CD4-positive, alpha-beta T cell (primary cell): ENCODE measurements around the gene COL15A1. TPM values are rescaled to one million over a fixed set of nuclear protein-coding genes. Genes with fewer than 3 reads are reported as not detected.
A peak's percentile ranks its signal among the peaks of the same experiment; 100 is the strongest.

Experiments
- ATAC-seq: fragments of 200-7000 bp; cut with Tn5 transposase; one replicate; pipeline ENCODE4 v1.10.0; 2022; ENCODE audit warnings: mild to moderate bottlenecking; ENCODE audit not compliant: poor library complexity
- CTCF ChIA-PET: fragments of 350-600 bp; sonication (Branson Sonifier 250); formaldehyde crosslinking; loops from one replicate; lab custom pipeline; 2021; ENCODE audit warnings: antibody characterized with exemption, inconsistent platforms; lab: Charles Lee
- POLR2A ChIA-PET: fragments of 350-600 bp; sonication (Branson Sonifier 250); formaldehyde crosslinking; loops from one replicate; lab custom pipeline; 2021; ENCODE audit warnings: antibody characterized with exemption, inconsistent platforms; lab: Charles Lee
- DNase-seq, 14 experiments: peaks; one replicate each; pipeline ENCODE4 v3.0.0-alpha.2; 2013 to 2020; ENCODE audit warnings: mixed read lengths in 2 of 14
- H3K27ac ChIP-seq, 2 donors: one replicate each; pipeline versions ENCODE4 v1.5.1 to v1.7.0; 2013; ENCODE audit warnings: low read length in 2 of 2, low read depth in 1 of 2, mild to moderate bottlenecking in 1 of 2
- H3K27me3 ChIP-seq, 2 experiments: 1 replicate in 1 of 2; 2 replicates in 1 of 2; pipeline versions ENCODE4 v1.6.1 to v1.7.0; 2013; ENCODE audit warnings: low read length in 2 of 2, control low read depth in 1 of 2, mild to moderate bottlenecking in 1 of 2, moderate library complexity in 1 of 2; ENCODE audit not compliant: insufficient read depth in 2 of 2, control insufficient read depth in 1 of 2
- H3K36me3 ChIP-seq: one replicate; pipeline ENCODE4 v1.6.1; 2013; ENCODE audit warnings: low read length, control low read depth; ENCODE audit not compliant: insufficient read depth
- H3K4me1 ChIP-seq: one replicate; pipeline ENCODE4 v1.6.1; 2013; ENCODE audit warnings: low read length, control low read depth; ENCODE audit not compliant: insufficient read depth
- H3K4me3 ChIP-seq: one replicate; pipeline ENCODE4 v1.5.1; 2013; ENCODE audit warnings: mild to moderate bottlenecking, low read length, moderate library complexity
- H3K9me3 ChIP-seq, 2 experiments: 1 replicate in 1 of 2; 2 replicates in 1 of 2; pipeline versions ENCODE4 v1.6.1 to v1.7.0; 2013; ENCODE audit warnings: low read length in 2 of 2, mild to moderate bottlenecking in 2 of 2, control low read depth in 1 of 2, moderate library complexity in 1 of 2; ENCODE audit not compliant: control insufficient read depth in 1 of 2, insufficient read depth in 1 of 2
- H3K27ac Mint-ChIP-seq: one replicate; pipeline ENCODE4 v1.8.0; 2020; ENCODE audit warnings: mixed read lengths
- H3K27me3 Mint-ChIP-seq: one replicate; pipeline ENCODE4 v1.8.0; 2021; ENCODE audit warnings: mixed read lengths
- H3K36me3 Mint-ChIP-seq: one replicate; pipeline ENCODE4 v1.8.0; 2021; ENCODE audit warnings: low read depth, mixed read lengths
- H3K4me1 Mint-ChIP-seq: one replicate; pipeline ENCODE4 v1.8.0; 2021; ENCODE audit warnings: low read depth, mixed read lengths
- H3K4me3 Mint-ChIP-seq: one replicate; pipeline ENCODE4 v1.8.0; 2020; ENCODE audit warnings: mild to moderate bottlenecking, mixed read lengths
- H3K9me3 Mint-ChIP-seq: one replicate; pipeline ENCODE4 v1.8.0; 2020; ENCODE audit warnings: mixed read lengths
- CTCF ChIP-seq: fragments of 200-600 bp; IDR thresholded peaks from one replicate; pipeline ENCODE4 v1.8.0; 2022; ENCODE audit warnings: antibody characterized with exemption, mild to moderate bottlenecking
- intact Hi-C, 2 experiments: fragments of 100-400 bp; cut with DNase I in 1 of 2; cut with micrococcal nuclease in 1 of 2; formaldehyde crosslinking; loops; one replicate each; pipeline versions ENCODE4 v1.15.1 to v1.9.0; 2023 to 2025; cut with DNase I, micrococcal nuclease
- total RNA-seq, 174 experiments: library from RNA in 2 of 174; stranded (reverse) in 2 of 174; gene quantifications; one replicate each; pipeline ENCODE4 v1.2.3 and lab custom pipeline; 2021 to 2026

The COL15A1 gene
- total RNA-seq, 2 experiments from 2014 or later: not detected

DNA sequence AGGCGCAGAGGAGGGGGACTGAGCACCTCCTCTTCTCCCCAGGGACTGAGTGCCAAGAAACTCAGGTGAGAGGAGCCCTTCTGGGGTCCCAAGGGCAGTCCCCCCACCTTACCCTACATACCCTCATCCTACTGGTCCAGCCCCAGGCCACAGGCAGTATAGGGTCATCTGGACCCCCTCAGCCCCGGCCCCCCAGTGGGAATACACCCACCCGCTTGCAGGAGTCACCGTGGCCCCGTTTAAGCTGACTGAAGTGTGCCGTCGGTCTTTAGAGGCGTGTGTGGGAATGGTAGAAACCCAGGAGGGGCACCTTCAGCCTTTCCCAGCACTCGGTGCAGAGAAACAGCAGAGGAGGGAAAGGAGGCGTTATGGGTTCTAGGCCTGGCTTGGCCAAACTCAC is 30.8 kb downstream of the COL15A1 start:
- intact Hi-C loops: loop anchor here (2.0 to 10.0 kb wide), 3 partner anchors 26 to 1620 kb away; no protein-coding TSS in a partner anchor
- POLR2A ChIA-PET: interaction anchor here (1.0 kb wide), 1 partner anchor 130 kb away, joined by 5 read pairs; the partner anchor contains the start of gene TGFBR1
- no peak overlapping the region for H3K4me3 ChIP-seq
- TF ChIP-seq CTCF: no peak
- H3K27me3 ChIP-seq: peaks cover 0 to 6% of the 10 kb centered on the region in 2 experiments
- no peak overlapping the region for H3K27ac ChIP-seq
- no peaks in the 10 kb centered on the region for H3K9me3 Mint-ChIP-seq
- H3K9me3 ChIP-seq: no peaks in the 10 kb centered on the region
- ATAC-seq: no peak
- H3K4me1 ChIP-seq: peaks cover 9% of the 10 kb centered on the region
- peaks cover 10% of the 10 kb centered on the region for H3K27me3 Mint-ChIP-seq
- H3K36me3 Mint-ChIP-seq: no peaks in the 10 kb centered on the region
- no peaks in the 10 kb centered on the region for H3K36me3 ChIP-seq
- H3K4me3 Mint-ChIP-seq: no peak overlapping the region
- DNase-seq: no peak
- CTCF ChIA-PET: interaction anchor here (2.4 kb wide), 1 partner anchor 167 kb away, joined by 14 read pairs; no protein-coding TSS in a partner anchor
- no peak overlapping the region for H3K27ac Mint-ChIP-seq
- H3K4me1 Mint-ChIP-seq: no peaks in the 10 kb centered on the region

GRCh38 chr9:98974994-98975712 is 31.4 kb downstream of the COL15A1 start:
- intact Hi-C loops: loop anchor here (1.0 to 10.0 kb wide), 5 partner anchors 25 to 1620 kb away; no protein-coding TSS in a partner anchor
- no peak overlapping the region for H3K27ac ChIP-seq
- peaks cover 9% of the 10 kb centered on the region for H3K4me1 ChIP-seq
- peaks cover 0 to 6% of the 10 kb centered on the region in 2 experiments for H3K27me3 ChIP-seq
- no peaks in the 10 kb centered on the region for H3K36me3 Mint-ChIP-seq
- no peaks in the 10 kb centered on the region for H3K36me3 ChIP-seq
- POLR2A ChIA-PET: interaction anchor here (1.0 kb wide), 1 partner anchor 130 kb away, joined by 5 read pairs; the partner anchor contains the start of gene TGFBR1
- H3K4me3 Mint-ChIP-seq: peak overlapping the region; percentile 28
- DNase-seq (peak; percentile 58 to 87 (median 74)), ATAC-seq (peak; percentile 99)
- no peaks in the 10 kb centered on the region for H3K9me3 Mint-ChIP-seq
- no peaks in the 10 kb centered on the region for H3K4me1 Mint-ChIP-seq
- H3K27ac Mint-ChIP-seq: no peak overlapping the region
- peaks cover 10% of the 10 kb centered on the region for H3K27me3 Mint-ChIP-seq
- H3K4me3 ChIP-seq: peak overlapping the region; percentile 25
- H3K9me3 ChIP-seq: no peaks in the 10 kb centered on the region
- peak; percentile 97 for TF ChIP-seq CTCF
- CTCF ChIA-PET: interaction anchor here (1.1 to 2.4 kb wide), 2 partner anchors 164 to 166 kb away, joined by 6 to 14 read pairs; no protein-coding TSS in a partner anchor

- Histone ChIP-seq H3K36me3 (no peaks in the 10 kb centered on the region), H3K4me3 (no peak overlapping the region), H3K27me3 (peaks cover 0 to 6% of the 10 kb centered on the region in 2 experiments), H3K4me1 (peaks cover 9% of the 10 kb centered on the region), H3K9me3 (no peaks in the 10 kb centered on the region), H3K27ac (no peak overlapping the region)
- ATAC-seq (no peak), DNase-seq (no peak)
- no peak for TF ChIP-seq CTCF
- intact Hi-C loops: loop anchor here (1.0 to 10.0 kb wide), 5 partner anchors 24 to 1619 kb away; no protein-coding TSS in a partner anchor
- CTCF ChIA-PET: interaction anchor here (1.1 to 2.4 kb wide), 2 partner anchors 163 to 165 kb away, joined by 6 to 14 read pairs; no protein-coding TSS in a partner anchor
- Mint-ChIP-seq H3K27ac (no peak overlapping the region), H3K4me1 (no peaks in the 10 kb centered on the region), H3K4me3 (no peak overlapping the region), H3K9me3 (no peaks in the 10 kb centered on the region), H3K27me3 (peaks cover 10% of the 10 kb centered on the region), H3K36me3 (no peaks in the 10 kb centered on the region)
- POLR2A ChIA-PET: no interaction called here
Measured at GRCh38 chr9:98975838-98976237, 32.1 kb downstream of the COL15A1 start.
